HL-60/S4 (cell line): ENCODE data around the gene WNT4.
"Not testable (repeated sequence)": the region's sequence is repeated elsewhere in the genome, so short reads cannot be mapped to it uniquely, and the experiment has no call there.

Experiments
- in situ Hi-C: fragments of 300-500 bp; cut with MboI; formaldehyde crosslinking; loops from 2 replicates; pipeline ENCODE4 v1.14.3; 2022; ENCODE audit warnings: low sequenced_read_pairs

Gene WNT4

GRCh38 chr1:22114083-22115012 is 28.5 kb downstream of the WNT4 start:
- in situ Hi-C loops, result no loop called here

- in situ Hi-C loops, result no loop called here
Measured at GRCh38 chr1:22112554-22112953, 30.3 kb downstream of the WNT4 start.

GRCh38 chr1:22111620-22112019 is 31.3 kb downstream of the WNT4 start:
- in situ Hi-C loops, result no loop called here

GRCh38 chr1:22111115-22111514 is 31.8 kb downstream of the WNT4 start:
- in situ Hi-C loops, result no loop called here

GRCh38 chr1:22110016-22110415 is 32.9 kb downstream of the WNT4 start:
- in situ Hi-C loops, result no loop called here

- in situ Hi-C loops, result no loop called here
Measured at GRCh38 chr1:22108339-22109105, 34.4 kb downstream of the WNT4 start.

GRCh38 chr1:22107126-22107525 is 35.8 kb downstream of the WNT4 start:
- in situ Hi-C loops, result no loop called here

- in situ Hi-C loops, result no loop called here
Measured at GRCh38 chr1:22105611-22106207, 37.2 kb downstream of the WNT4 start.

- in situ Hi-C loops, result no loop called here
Measured at GRCh38 chr1:22104865-22105437, 37.9 kb downstream of the WNT4 start.

- in situ Hi-C loops, result no loop called here
Measured at GRCh38 chr1:22104094-22104493, 38.8 kb downstream of the WNT4 start.

- in situ Hi-C loops, result no loop called here
Measured at GRCh38 chr1:22102746-22103145, 40.2 kb downstream of the WNT4 start.

GRCh38 chr1:22101995-22102394 is 40.9 kb downstream of the WNT4 start:
- in situ Hi-C loops, result no loop called here

GRCh38 chr1:22101199-22101598 is 41.7 kb downstream of the WNT4 start:
- in situ Hi-C loops, result no loop called here

GRCh38 chr1:22100168-22100567 is 42.7 kb downstream of the WNT4 start:
- in situ Hi-C loops, result no loop called here

GRCh38 chr1:22098752-22099151 is 44.1 kb downstream of the WNT4 start:
- in situ Hi-C loops, result no loop called here

GRCh38 chr1:22096463-22096862 is 46.4 kb downstream of the WNT4 start:
- in situ Hi-C loops, result no loop called here

- in situ Hi-C loops, result no loop called here
Measured at GRCh38 chr1:22096036-22096435, 46.9 kb downstream of the WNT4 start.

- in situ Hi-C loops, result no loop called here
Measured at GRCh38 chr1:22093513-22093912, 49.4 kb downstream of the WNT4 start.

GRCh38 chr1:22092026-22092768 is 50.7 kb downstream of the WNT4 start:
- in situ Hi-C loops, result not testable (repeated sequence)

- in situ Hi-C loops, result no loop called here
Measured at GRCh38 chr1:22090867-22091266, 52.0 kb downstream of the WNT4 start.

GRCh38 chr1:22089787-22090186 is 53.1 kb downstream of the WNT4 start:
- in situ Hi-C loops, result no loop called here
